OCI-LY7 (cell line): ENCODE measurements around the gene PTPRE.

Source experiments
- CTCF ChIP-seq: fragments of 200-600 bp; sonication (generic); conservative IDR thresholded peaks from 2 replicates; pipeline ENCODE4 v1.5.1; 2014; ENCODE audit warnings: mild to moderate bottlenecking, antibody characterized with exemption, low read length, moderate library complexity, mixed read lengths
- EZH2phosphoT487 ChIP-seq: fragments of 200-600 bp; sonication (generic); IDR thresholded peaks from 2 replicates; pipeline ENCODE4 v1.6.1; 2018; ENCODE audit warnings: low read depth, borderline replicate concordance, mild to moderate bottlenecking, mixed run types, antibody characterized with exemption, low read length, moderate library complexity, mixed read lengths

- TF ChIP-seq CTCF = no peak
- no peak for TF ChIP-seq EZH2phosphoT487
These were observed 40.3 kb downstream of the PTPRE start for GRCh38 chr10:127947211-127947610.
